Calu3 (cell line): ENCODE measurements around the gene SCFD2. TPM values are rescaled to one million over a fixed set of nuclear protein-coding genes. Genes with fewer than 3 reads are reported as not detected.

ENCODE experiments used
- BruUV-seq: library from RNA; stranded (reverse); fragments of 400-500 nt; replicated peaks from 2 replicates; lab custom pipeline; 2021; lab: Mats Ljungman, UMichigan
- CTCF ChIA-PET: fragments of 300-600 bp; sonication (Branson Sonifier 250); formaldehyde crosslinking; loops from one replicate; lab custom pipeline; 2022; ENCODE audit warnings: antibody characterized with exemption; lab: Charles Lee
- DNase-seq: peaks from one replicate; pipeline ENCODE4 v3.0.0; 2022
- H3K27ac Mint-ChIP-seq: one replicate; pipeline ENCODE4 v1.8.0; 2022; ENCODE audit warnings: mixed read lengths; ENCODE audit not compliant: unreplicated experiment
- H3K27me3 Mint-ChIP-seq: one replicate; pipeline ENCODE4 v1.8.0; 2022; ENCODE audit warnings: mixed read lengths; ENCODE audit not compliant: unreplicated experiment
- H3K36me3 Mint-ChIP-seq: one replicate; pipeline ENCODE4 v1.8.0; 2022; ENCODE audit warnings: mild to moderate bottlenecking, moderate library complexity, mixed read lengths; ENCODE audit not compliant: insufficient read depth, unreplicated experiment
- H3K4me1 Mint-ChIP-seq: one replicate; pipeline ENCODE4 v1.8.0; 2022; ENCODE audit warnings: mild to moderate bottlenecking, low read depth, mixed read lengths; ENCODE audit not compliant: unreplicated experiment
- H3K4me3 Mint-ChIP-seq: one replicate; pipeline ENCODE4 v1.8.0; 2022; ENCODE audit warnings: mild to moderate bottlenecking, low read depth, moderate library complexity, mixed read lengths; ENCODE audit not compliant: unreplicated experiment
- H3K9me3 Mint-ChIP-seq: one replicate; pipeline ENCODE4 v1.8.0; 2022; ENCODE audit warnings: low read depth, mixed read lengths; ENCODE audit not compliant: unreplicated experiment
- CTCF ChIP-seq: fragments of 200-600 bp; IDR thresholded peaks from one replicate; pipeline ENCODE4 v1.8.0; 2022; ENCODE audit warnings: antibody characterized with exemption; ENCODE audit not compliant: unreplicated experiment
- intact Hi-C: fragments of 100-400 bp; cut with micrococcal nuclease; formaldehyde crosslinking; loops from one replicate; pipeline ENCODE4 v1.10.0; 2022; ENCODE audit not compliant: unreplicated experiment
- total RNA-seq: library from RNA; stranded (reverse); gene quantifications from 2 replicates; pipeline ENCODE4 v1.2.3, GENCODE V29; 2022

The SCFD2 gene
- total RNA-seq, 1 experiment from 2014 or later: 16.7 TPM

DNA sequence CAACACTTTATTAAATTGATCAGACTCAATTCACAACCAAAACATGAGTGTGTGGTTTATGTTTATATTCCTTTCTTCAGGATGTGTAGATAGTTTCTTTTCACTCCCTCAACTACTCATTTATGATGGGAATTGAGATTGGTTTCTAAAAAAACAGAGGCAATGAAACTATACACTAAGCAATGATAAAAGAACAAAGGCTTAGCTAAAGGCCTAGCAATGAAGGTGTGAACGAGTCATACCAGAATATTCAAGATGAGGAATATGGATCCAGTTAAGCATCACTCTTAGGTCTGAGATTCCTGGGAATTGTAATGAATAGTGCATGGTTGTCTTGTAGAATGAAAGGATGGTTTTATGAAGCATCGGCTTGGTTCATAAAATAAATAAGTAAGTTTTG lies 521.3 kb downstream of the SCFD2 start:
- TF ChIP-seq CTCF: no peak
- Mint-ChIP-seq H3K4me3 (no peak overlapping the region), H3K9me3 (no peaks in the 10 kb centered on the region), H3K27me3 (no peaks in the 10 kb centered on the region), H3K4me1 (peaks cover 20% of the 10 kb centered on the region), H3K27ac (no peak overlapping the region), H3K36me3 (no peaks in the 10 kb centered on the region)
- BruUV-seq: no TSS peak
- DNase-seq: no peak
- CTCF ChIA-PET: no interaction called here
- intact Hi-C loops: loop anchor here (10.0 kb wide), 1 partner anchor 70 kb away; no protein-coding TSS in a partner anchor

GRCh38 chr4:52843958-52844357 lies 521.9 kb downstream of the SCFD2 start:
- BruUV-seq: no TSS peak
- no peak for TF ChIP-seq CTCF
- Mint-ChIP-seq H3K4me3 (no peak overlapping the region), H3K27me3 (no peaks in the 10 kb centered on the region), H3K36me3 (no peaks in the 10 kb centered on the region), H3K27ac (no peak overlapping the region), H3K9me3 (no peaks in the 10 kb centered on the region), H3K4me1 (peaks cover 14% of the 10 kb centered on the region)
- CTCF ChIA-PET: no interaction called here
- no peak for DNase-seq
- intact Hi-C loops: loop anchor here (10.0 kb wide), 1 partner anchor 71 kb away; no protein-coding TSS in a partner anchor

DNA sequence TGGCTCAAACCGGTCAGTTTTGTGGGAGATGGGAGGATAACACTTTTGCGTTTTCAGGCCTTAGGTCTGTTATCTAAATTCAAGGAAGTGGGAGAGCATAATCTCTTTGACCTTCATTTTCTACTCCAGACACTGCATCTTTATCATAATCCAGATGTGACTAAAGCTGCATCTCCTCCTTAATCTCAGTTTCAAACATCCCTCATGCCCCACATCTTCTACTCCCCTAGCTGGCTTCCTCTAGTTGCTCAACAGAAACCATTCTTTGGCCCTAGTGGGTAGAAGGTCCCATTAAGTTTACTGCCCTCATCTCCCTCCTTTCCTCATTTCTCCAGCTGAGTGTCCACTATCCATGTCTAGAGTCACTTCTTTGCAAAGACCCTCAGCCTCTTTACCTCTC lies 522.5 kb downstream of the SCFD2 start:
- Mint-ChIP-seq H3K27ac (no peak overlapping the region), H3K4me3 (no peak overlapping the region), H3K4me1 (peaks cover 13% of the 10 kb centered on the region), H3K36me3 (no peaks in the 10 kb centered on the region), H3K27me3 (no peaks in the 10 kb centered on the region), H3K9me3 (no peaks in the 10 kb centered on the region)
- TF ChIP-seq CTCF: no peak
- DNase-seq: no peak
- intact Hi-C loops: loop anchor here (10.0 kb wide), 1 partner anchor 71 kb away; no protein-coding TSS in a partner anchor
- BruUV-seq: no TSS peak
- CTCF ChIA-PET: no interaction called here

GRCh38 chr4:52842792-52843191 lies 523.1 kb downstream of the SCFD2 start:
- BruUV-seq: no TSS peak

More at GRCh38 chr4:52842792-52843191, 523.1 kb downstream of the SCFD2 start:
- H3K27ac Mint-ChIP-seq: no peak overlapping the region
- H3K4me3 Mint-ChIP-seq: no peak overlapping the region
- DNase-seq: no peak
- TF ChIP-seq CTCF: no peak
- H3K27me3 Mint-ChIP-seq: no peaks in the 10 kb centered on the region
- intact Hi-C loops: loop anchor here (10.0 kb wide), 1 partner anchor 72 kb away; no protein-coding TSS in a partner anchor
- H3K9me3 Mint-ChIP-seq: no peaks in the 10 kb centered on the region
- CTCF ChIA-PET: no interaction called here
- peaks cover 13% of the 10 kb centered on the region for H3K4me1 Mint-ChIP-seq
- no peaks in the 10 kb centered on the region for H3K36me3 Mint-ChIP-seq
